PFSK-1 (cell line): ENCODE measurements around the gene TLR2.

Source experiments
- FOXP2 ChIP-seq: optimal IDR thresholded peaks from 2 replicates; pipeline ENCODE3; 2011; ENCODE audit warnings: borderline replicate concordance, control low read depth, inconsistent platforms; ENCODE audit not compliant: insufficient read depth; ENCODE audit errors: extremely low read length, extremely low read depth
- POLR2AphosphoS5 ChIP-seq: IDR thresholded peaks from 2 replicates; pipeline ENCODE4 v1.6.1; 2012; ENCODE audit warnings: low read depth, mild to moderate bottlenecking, control low read depth, low read length, moderate library complexity
- SIN3A ChIP-seq: IDR thresholded peaks from 2 replicates; pipeline ENCODE4 v1.6.1; 2012; ENCODE audit warnings: mild to moderate bottlenecking, low read length, moderate library complexity, borderline replicate concordance; ENCODE audit not compliant: insufficient read depth
- TAF1 ChIP-seq: IDR thresholded peaks from 2 replicates; pipeline ENCODE4 v1.6.1; 2012; ENCODE audit warnings: low read length, control low read depth, borderline replicate concordance; ENCODE audit not compliant: insufficient read depth
- TF ChIP-seq, protein P1 (sequence below), 2 experiments: IDR thresholded peaks; 2 replicates each; pipeline versions ENCODE4 v1.6.1 to v1.8.0; 2011 to 2012; ENCODE audit warnings: low read depth in 2 of 2, low read length in 2 of 2, control low read depth in 1 of 2, inconsistent platforms in 1 of 2, mild to moderate bottlenecking in 1 of 2, moderate library complexity in 1 of 2; ENCODE audit not compliant: insufficient read depth in 1 of 2

Gene TLR2

DNA sequence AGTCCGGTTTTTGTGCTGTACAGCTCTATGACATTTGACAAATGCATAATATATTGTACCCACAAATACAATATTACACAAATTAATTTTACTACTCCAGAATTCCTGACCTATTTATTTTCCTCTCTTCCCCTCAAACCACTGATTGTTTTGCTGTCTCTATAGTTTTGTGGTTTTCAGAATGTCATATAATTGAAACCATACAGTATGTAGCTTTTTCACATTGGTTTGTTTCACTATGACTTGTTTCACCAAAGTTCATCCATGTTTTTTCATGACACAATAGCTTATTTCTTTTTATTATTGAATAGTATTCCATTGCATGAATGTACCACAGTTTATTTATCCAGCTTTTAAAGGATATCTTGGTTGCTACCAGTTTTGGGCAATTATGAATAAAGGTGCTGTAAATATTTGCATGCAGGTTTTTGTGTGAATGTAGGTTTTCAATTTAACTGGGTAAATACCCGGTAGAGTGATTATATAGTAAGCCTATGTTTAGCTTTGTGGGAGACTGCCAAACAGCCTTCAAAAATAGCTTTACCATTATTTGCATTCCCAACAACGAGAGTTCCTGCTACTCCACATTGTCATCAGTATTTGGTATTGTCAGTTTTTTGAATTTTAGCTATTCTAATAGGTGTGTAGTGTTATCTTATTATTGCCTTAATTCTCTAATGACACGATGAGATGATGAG is 49.8 kb downstream of the TLR2 start:
- TF ChIP-seq SIN3A (no peak), TAF1 (no peak), FOXP2 (no peak), POLR2AphosphoS5 (no peak)
- TF ChIP-seq, protein P1, sequence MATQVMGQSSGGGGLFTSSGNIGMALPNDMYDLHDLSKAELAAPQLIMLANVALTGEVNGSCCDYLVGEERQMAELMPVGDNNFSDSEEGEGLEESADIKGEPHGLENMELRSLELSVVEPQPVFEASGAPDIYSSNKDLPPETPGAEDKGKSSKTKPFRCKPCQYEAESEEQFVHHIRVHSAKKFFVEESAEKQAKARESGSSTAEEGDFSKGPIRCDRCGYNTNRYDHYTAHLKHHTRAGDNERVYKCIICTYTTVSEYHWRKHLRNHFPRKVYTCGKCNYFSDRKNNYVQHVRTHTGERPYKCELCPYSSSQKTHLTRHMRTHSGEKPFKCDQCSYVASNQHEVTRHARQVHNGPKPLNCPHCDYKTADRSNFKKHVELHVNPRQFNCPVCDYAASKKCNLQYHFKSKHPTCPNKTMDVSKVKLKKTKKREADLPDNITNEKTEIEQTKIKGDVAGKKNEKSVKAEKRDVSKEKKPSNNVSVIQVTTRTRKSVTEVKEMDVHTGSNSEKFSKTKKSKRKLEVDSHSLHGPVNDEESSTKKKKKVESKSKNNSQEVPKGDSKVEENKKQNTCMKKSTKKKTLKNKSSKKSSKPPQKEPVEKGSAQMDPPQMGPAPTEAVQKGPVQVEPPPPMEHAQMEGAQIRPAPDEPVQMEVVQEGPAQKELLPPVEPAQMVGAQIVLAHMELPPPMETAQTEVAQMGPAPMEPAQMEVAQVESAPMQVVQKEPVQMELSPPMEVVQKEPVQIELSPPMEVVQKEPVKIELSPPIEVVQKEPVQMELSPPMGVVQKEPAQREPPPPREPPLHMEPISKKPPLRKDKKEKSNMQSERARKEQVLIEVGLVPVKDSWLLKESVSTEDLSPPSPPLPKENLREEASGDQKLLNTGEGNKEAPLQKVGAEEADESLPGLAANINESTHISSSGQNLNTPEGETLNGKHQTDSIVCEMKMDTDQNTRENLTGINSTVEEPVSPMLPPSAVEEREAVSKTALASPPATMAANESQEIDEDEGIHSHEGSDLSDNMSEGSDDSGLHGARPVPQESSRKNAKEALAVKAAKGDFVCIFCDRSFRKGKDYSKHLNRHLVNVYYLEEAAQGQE (IDR thresholded peaks at IDR 0.05; ENCODE audit: insufficient read depth in 1 of 2, low read depth in 2 of 2, low read length in 2 of 2): no peak

DNA sequence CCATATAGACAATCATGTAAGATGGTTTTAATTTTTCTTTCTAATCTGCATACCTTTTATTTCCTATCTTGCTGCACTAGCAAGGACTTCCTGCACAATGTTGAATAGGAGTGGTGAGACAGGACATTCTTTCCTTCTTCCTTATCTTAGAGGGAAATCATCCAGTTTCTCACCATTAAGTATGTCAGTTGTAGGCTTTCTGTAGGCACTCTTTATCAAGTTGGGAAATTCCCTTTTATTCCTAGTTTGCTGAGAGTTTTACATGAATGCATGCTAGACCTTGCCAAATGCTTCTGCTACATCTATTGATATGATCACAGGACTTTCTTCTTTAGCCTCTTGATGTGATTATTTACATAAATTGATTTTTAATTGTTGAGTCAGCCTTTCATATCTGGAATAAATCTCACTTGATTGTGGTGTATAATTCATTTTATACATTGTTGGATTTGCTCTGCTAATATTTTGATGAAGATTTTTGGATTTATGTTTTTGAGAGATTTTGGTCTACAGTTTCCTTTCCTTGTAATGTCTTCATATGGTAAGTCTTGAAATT is 51.9 kb downstream of the TLR2 start:
- TF ChIP-seq TAF1 (no peak), SIN3A (no peak), FOXP2 (no peak), POLR2AphosphoS5 (no peak)
- TF ChIP-seq, protein P1 (IDR thresholded peaks at IDR 0.05; ENCODE audit: insufficient read depth in 1 of 2, low read depth in 2 of 2, low read length in 2 of 2): no peak

DNA sequence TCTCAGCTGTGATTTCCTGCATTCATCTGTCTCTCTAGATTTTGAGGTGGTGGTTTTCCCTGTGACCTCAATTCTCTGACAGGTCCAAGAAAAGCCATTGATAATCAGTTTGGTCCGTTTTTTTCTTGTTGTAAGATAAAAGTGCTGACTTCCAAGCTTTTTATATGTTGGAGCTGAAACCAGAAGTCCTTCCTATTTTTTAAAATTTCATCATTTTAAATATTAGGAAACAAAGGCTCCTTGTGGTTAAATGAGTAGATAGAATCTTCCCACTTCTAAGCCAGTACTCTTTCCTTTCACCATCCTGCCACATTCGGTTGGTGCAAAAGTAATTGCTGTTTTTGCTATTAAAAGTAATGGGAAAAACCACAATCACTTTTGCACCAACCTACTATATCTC is 57.5 kb downstream of the TLR2 start:
- TF ChIP-seq, protein P1 (IDR thresholded peaks at IDR 0.05; ENCODE audit: insufficient read depth in 1 of 2, low read depth in 2 of 2, low read length in 2 of 2): no peak
- TF ChIP-seq SIN3A (no peak), FOXP2 (no peak), POLR2AphosphoS5 (no peak), TAF1 (no peak)

DNA sequence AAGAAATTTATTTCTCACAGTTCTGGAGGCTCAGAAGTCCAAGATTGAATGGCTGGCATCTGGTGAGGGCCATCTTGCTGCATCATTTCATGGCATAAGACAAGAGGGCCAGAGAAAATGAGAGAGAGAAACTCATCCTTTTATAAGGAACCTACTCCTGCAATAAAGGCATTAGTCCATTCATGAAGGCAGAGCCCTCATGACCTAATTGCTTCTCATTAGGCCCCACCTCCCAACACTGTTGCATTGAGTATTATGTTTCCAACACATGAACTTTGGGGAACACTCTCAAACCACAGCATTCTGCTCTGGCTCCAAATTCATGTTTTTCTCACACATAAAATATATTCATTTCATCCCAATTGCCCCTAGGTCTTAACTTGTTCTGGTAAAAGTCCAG is 61.6 kb downstream of the TLR2 start:
- TF ChIP-seq POLR2AphosphoS5 (no peak), TAF1 (no peak), FOXP2 (no peak), SIN3A (no peak)
- TF ChIP-seq, protein P1 (IDR thresholded peaks at IDR 0.05; ENCODE audit: insufficient read depth in 1 of 2, low read depth in 2 of 2, low read length in 2 of 2): no peak
